B cell (primary cell): ENCODE measurements around the gene NDC1. TPM values are rescaled to one million over a fixed set of nuclear protein-coding genes. Genes with fewer than 3 reads are reported as not detected.

Experiments
- ATAC-seq: fragments of 200-7000 bp; cut with Tn5 transposase; one replicate; pipeline ENCODE4 v1.10.0; 2021; ENCODE audit warnings: low read depth, mild to moderate bottlenecking, moderate number of reproducible peaks, moderate library complexity
- CTCF ChIA-PET: fragments of 350-600 bp; sonication (Branson Sonifier 250); formaldehyde crosslinking; loops from one replicate; lab custom pipeline; 2021; ENCODE audit warnings: antibody characterized with exemption, inconsistent platforms; lab: Charles Lee
- POLR2A ChIA-PET: fragments of 350-600 bp; sonication (Branson Sonifier 250); formaldehyde crosslinking; loops from one replicate; lab custom pipeline; 2021; ENCODE audit warnings: antibody characterized with exemption; lab: Charles Lee
- DNase-seq: peaks from one replicate; pipeline ENCODE4 v3.0.0; 2013
- H2AFZ ChIP-seq: 2 replicates; pipeline ENCODE4 v1.6.1; 2012; ENCODE audit warnings: mild to moderate bottlenecking, low read depth, low read length; ENCODE audit not compliant: insufficient read depth, poor library complexity, severe bottlenecking
- H3K27ac ChIP-seq, 2 donors: 1 replicate in 1 of 2; 2 replicates in 1 of 2; pipeline ENCODE4 v1.5.1; 2012 to 2013; ENCODE audit warnings: low read length in 2 of 2, mild to moderate bottlenecking in 2 of 2, moderate library complexity in 1 of 2
- H3K27me3 ChIP-seq, 4 experiments: fragments of 200-600 bp in 1 of 4; sonication (generic) in 1 of 4; replicated peaks in 1 of 4; 1 replicate in 2 of 4; 2 replicates in 2 of 4; pipeline versions ENCODE4 v1.6.1 to v1.7.0; 2013 to 2016; ENCODE audit warnings: low read length in 3 of 4, mild to moderate bottlenecking in 2 of 4, mixed read lengths in 1 of 4, moderate library complexity in 1 of 4; ENCODE audit not compliant: insufficient read depth in 4 of 4, control insufficient read depth in 3 of 4; ENCODE audit errors: control extremely low read depth in 1 of 4
- H3K36me3 ChIP-seq, 2 experiments: replicated peaks in 1 of 2; 1 replicate in 1 of 2; 2 replicates in 1 of 2; pipeline versions ENCODE4 v1.6.1 to v1.7.1; 2013; ENCODE audit warnings: low read length in 1 of 2; ENCODE audit not compliant: insufficient read depth in 2 of 2, control insufficient read depth in 1 of 2; ENCODE audit errors: control extremely low read depth in 1 of 2, extremely low read depth in 1 of 2
- H3K4me1 ChIP-seq, 2 donors: fragments of 200-600 bp in 1 of 2; sonication (generic) in 1 of 2; 1 replicate in 1 of 2; 2 replicates in 1 of 2; pipeline versions ENCODE4 v1.5.1 to v1.6.1; 2013 to 2017; ENCODE audit warnings: low read length in 2 of 2; ENCODE audit not compliant: control insufficient read depth in 2 of 2, insufficient read depth in 2 of 2
- H3K4me2 ChIP-seq: replicated peaks from 2 replicates; pipeline ENCODE3; 2012; ENCODE audit warnings: mild to moderate bottlenecking, low read depth, low read length; ENCODE audit not compliant: poor library complexity, severe bottlenecking
- H3K4me3 ChIP-seq, 5 experiments: fragments of 200-600 bp in 1 of 5; sonication (generic) in 1 of 5; 1 replicate in 3 of 5; 2 replicates in 2 of 5; pipeline versions ENCODE4 v1.5.1 to v1.7.0; 2011 to 2016; ENCODE audit warnings: low read length in 4 of 5, mild to moderate bottlenecking in 4 of 5, low read depth in 2 of 5, control low read depth in 1 of 5, moderate library complexity in 1 of 5; ENCODE audit not compliant: insufficient read depth in 1 of 5; ENCODE audit errors: control extremely low read depth in 1 of 5, extremely low read depth in 1 of 5
- H3K79me2 ChIP-seq: fragments of 200-600 bp; sonication (generic); one replicate; pipeline ENCODE4 v1.6.0; 2016; ENCODE audit warnings: low read length; ENCODE audit not compliant: control insufficient read depth, insufficient read depth
- H3K9ac ChIP-seq: fragments of 200-600 bp; sonication (generic); 2 replicates; pipeline ENCODE4 v1.6.1; 2017; ENCODE audit warnings: mild to moderate bottlenecking, low read length, moderate library complexity
- H3K9me3 ChIP-seq, 3 donors: one replicate each; pipeline versions ENCODE4 v1.6.1 to v1.7.1; 2013; ENCODE audit warnings: low read length in 2 of 3; ENCODE audit not compliant: control insufficient read depth in 2 of 3, insufficient read depth in 1 of 3; ENCODE audit errors: control extremely low read depth in 1 of 3
- H4K20me1 ChIP-seq: 2 replicates; pipeline ENCODE4 v1.6.0; 2012; ENCODE audit warnings: mild to moderate bottlenecking, low read length; ENCODE audit not compliant: insufficient read depth, control insufficient read depth, poor library complexity, severe bottlenecking
- H3K27ac Mint-ChIP-seq: one replicate; pipeline ENCODE4 v1.8.0; 2021; ENCODE audit warnings: mixed read lengths
- H3K27me3 Mint-ChIP-seq: one replicate; pipeline ENCODE4 v1.8.0; 2021; ENCODE audit warnings: mixed read lengths
- H3K4me1 Mint-ChIP-seq: one replicate; pipeline ENCODE4 v1.8.0; 2021; ENCODE audit warnings: mixed read lengths
- H3K4me3 Mint-ChIP-seq: one replicate; pipeline ENCODE4 v1.8.0; 2021; ENCODE audit warnings: mixed read lengths
- H3K9me3 Mint-ChIP-seq: one replicate; pipeline ENCODE4 v1.8.0; 2022; ENCODE audit warnings: mixed read lengths; ENCODE audit not compliant: insufficient read depth
- EZH2 ChIP-seq: IDR thresholded peaks from 2 replicates; pipeline ENCODE4 v1.6.1; 2012; ENCODE audit warnings: borderline replicate concordance, low read depth, mild to moderate bottlenecking, moderate library complexity, low read length; ENCODE audit not compliant: insufficient read depth, poor library complexity, severe bottlenecking
- WGBS: methylation state at CpG from one replicate; pipeline ENCODE4 v1.1.5; 2013; ENCODE audit warnings: missing lambda C conversion rate; ENCODE audit not compliant: insufficient coverage; 5-methylcytosine and 5-hydroxymethylcytosine counted together
- intact Hi-C: fragments of 100-400 bp; cut with micrococcal nuclease; formaldehyde crosslinking; loops from one replicate; pipeline ENCODE4 v1.10.0; 2022
- polyA plus RNA-seq: library from polyadenylated mRNA; depleted of rRNA; stranded (reverse); fragments of >200 nt; gene quantifications from 2 replicates; pipeline ENCODE4 v1.2.3, GENCODE V29; 2012
- small RNA-seq: library from RNA; depleted of rRNA; stranded (forward); fragments of <200 nt; gene quantifications from one replicate; pipeline ENCODE3, GENCODE V24; 2012; ENCODE audit warnings: low replicate concordance, low read depth; ENCODE audit not compliant: insufficient read length
- total RNA-seq, 2 donors: library from RNA; stranded (reverse); fragments of 120-200 nt in 1 of 2; gene quantifications; 1 replicate in 1 of 2; 2 replicates in 1 of 2; pipeline versions ENCODE4 v1.2.3 to v1.2.4, GENCODE V29; 2013 to 2022
- TF ChIP-seq, protein P1 (sequence below): fragments of 200-600 bp; IDR thresholded peaks from one replicate; pipeline ENCODE4 v1.8.0; 2022; ENCODE audit warnings: antibody characterized with exemption, mild to moderate bottlenecking

NDC1 gene
- total and polyA plus RNA-seq, 2 donors (not counting 1 experiment from before 2014, with no cell fraction given): 5.0 to 12.0 TPM

DNA sequence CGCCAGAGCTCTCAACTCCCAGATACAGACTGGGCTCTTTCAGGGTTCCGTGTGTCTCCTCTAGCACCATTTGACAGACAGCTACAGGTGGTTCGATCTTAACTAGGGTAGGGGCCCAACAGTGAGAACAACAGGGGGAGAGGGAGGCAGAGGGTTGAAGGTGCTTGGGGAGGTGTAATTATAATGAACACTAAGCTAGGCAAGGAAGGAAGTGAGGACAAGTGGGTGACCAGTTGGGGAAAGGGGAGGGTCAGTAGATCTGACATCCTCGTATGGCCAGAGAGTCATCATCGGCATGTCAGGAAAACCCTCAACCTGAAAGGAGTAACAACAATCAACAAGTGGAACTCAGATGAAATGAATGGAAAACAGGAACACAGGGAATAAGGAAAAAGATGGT lies 121.9 kb downstream of the NDC1 start:
- H3K9me3 Mint-ChIP-seq: no peaks in the 10 kb centered on the region
- H3K27ac Mint-ChIP-seq: no peak overlapping the region
- WGBS: 100% methylated on average over 1 of the region's 5 CpGs
- Histone ChIP-seq H3K9ac (no peak overlapping the region), H2AFZ (no peak overlapping the region), H3K4me1 (no peaks in the 10 kb centered on the region), H3K4me2 (no peak overlapping the region), H3K27ac (no peak overlapping the region), H3K79me2 (no peaks in the 10 kb centered on the region), H3K36me3 (no peaks in the 10 kb centered on the region), H4K20me1 (no peaks in the 10 kb centered on the region), H3K4me3 (no peak overlapping the region), H3K27me3 (peaks cover 0 to 4% (median 2%) of the 10 kb centered on the region in 4 experiments), H3K9me3 (no peaks in the 10 kb centered on the region)
- TF ChIP-seq, protein P1, sequence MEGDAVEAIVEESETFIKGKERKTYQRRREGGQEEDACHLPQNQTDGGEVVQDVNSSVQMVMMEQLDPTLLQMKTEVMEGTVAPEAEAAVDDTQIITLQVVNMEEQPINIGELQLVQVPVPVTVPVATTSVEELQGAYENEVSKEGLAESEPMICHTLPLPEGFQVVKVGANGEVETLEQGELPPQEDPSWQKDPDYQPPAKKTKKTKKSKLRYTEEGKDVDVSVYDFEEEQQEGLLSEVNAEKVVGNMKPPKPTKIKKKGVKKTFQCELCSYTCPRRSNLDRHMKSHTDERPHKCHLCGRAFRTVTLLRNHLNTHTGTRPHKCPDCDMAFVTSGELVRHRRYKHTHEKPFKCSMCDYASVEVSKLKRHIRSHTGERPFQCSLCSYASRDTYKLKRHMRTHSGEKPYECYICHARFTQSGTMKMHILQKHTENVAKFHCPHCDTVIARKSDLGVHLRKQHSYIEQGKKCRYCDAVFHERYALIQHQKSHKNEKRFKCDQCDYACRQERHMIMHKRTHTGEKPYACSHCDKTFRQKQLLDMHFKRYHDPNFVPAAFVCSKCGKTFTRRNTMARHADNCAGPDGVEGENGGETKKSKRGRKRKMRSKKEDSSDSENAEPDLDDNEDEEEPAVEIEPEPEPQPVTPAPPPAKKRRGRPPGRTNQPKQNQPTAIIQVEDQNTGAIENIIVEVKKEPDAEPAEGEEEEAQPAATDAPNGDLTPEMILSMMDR: no peak
- no peak for TF ChIP-seq EZH2
- DNase-seq (no peak), ATAC-seq (no peak)
- intact Hi-C loops: no loop called here
- CTCF ChIA-PET: no interaction called here
- H3K27me3 Mint-ChIP-seq: peaks cover 20% of the 10 kb centered on the region
- POLR2A ChIA-PET: no interaction called here
- no peak overlapping the region for H3K4me3 Mint-ChIP-seq
- H3K4me1 Mint-ChIP-seq: no peaks in the 10 kb centered on the region

- WGBS: 85% methylated on average over 10 of the region's 11 CpGs
- no peaks in the 10 kb centered on the region for H3K9me3 Mint-ChIP-seq
- POLR2A ChIA-PET: no interaction called here
These were observed 122.6 kb downstream of the NDC1 start for GRCh38 chr1:53715478-53715877.

More at GRCh38 chr1:53715478-53715877, 122.6 kb downstream of the NDC1 start:
- ATAC-seq (no peak), DNase-seq (no peak)
- H3K27me3 Mint-ChIP-seq: peaks cover 19% of the 10 kb centered on the region
- no peak overlapping the region for H3K4me3 Mint-ChIP-seq
- H2AFZ ChIP-seq: no peak overlapping the region
- TF ChIP-seq EZH2: no peak
- TF ChIP-seq, protein P1: no peak
- no peaks in the 10 kb centered on the region for H3K36me3 ChIP-seq
- no peaks in the 10 kb centered on the region for H3K4me1 Mint-ChIP-seq
- H3K27ac Mint-ChIP-seq: no peak overlapping the region
- peaks cover 0 to 4% (median 2%) of the 10 kb centered on the region in 4 experiments for H3K27me3 ChIP-seq
- no peaks in the 10 kb centered on the region for H3K4me1 ChIP-seq
- H3K4me2 ChIP-seq: no peak overlapping the region
- no peaks in the 10 kb centered on the region for H3K79me2 ChIP-seq
- no peaks in the 10 kb centered on the region for H3K9me3 ChIP-seq
- no peak overlapping the region for H3K9ac ChIP-seq
- CTCF ChIA-PET: no interaction called here
- intact Hi-C loops: no loop called here
- no peak overlapping the region for H3K27ac ChIP-seq
- no peaks in the 10 kb centered on the region for H4K20me1 ChIP-seq
- no peak overlapping the region for H3K4me3 ChIP-seq

Small RNA genes lying within 50 kb of the gene (small RNA-seq; reads per million reads assigned to genes)
- gene AL049745.1: not detected
- not detected for gene RF00418

Other genes with a start within 250 kb of the NDC1 start
- gene GLIS1, start 99.1 kb downstream of the NDC1 start, total RNA-seq: not detected in 2 replicates
- gene GLIS1, start 99.1 kb downstream of the NDC1 start, polyA plus RNA-seq: not detected in 2 replicates
- 13.9 and 19.3 TPM in 2 replicates for gene YIPF1, start 51.5 kb upstream of the NDC1 start, total RNA-seq
- gene YIPF1, start 51.5 kb upstream of the NDC1 start, polyA plus RNA-seq: 12.2 and 15.8 TPM in 2 replicates
- not detected in 2 replicates for gene DIO1, start 55.9 kb upstream of the NDC1 start, total RNA-seq
- not detected in 2 replicates for gene DIO1, start 55.9 kb upstream of the NDC1 start, polyA plus RNA-seq
- gene IFT25, start 107.4 kb upstream of the NDC1 start, total RNA-seq: 45.7 and 48.1 TPM in 2 replicates
- gene IFT25, start 107.4 kb upstream of the NDC1 start, polyA plus RNA-seq: 18.0 and 18.2 TPM in 2 replicates
- gene LRRC42, start 108.1 kb upstream of the NDC1 start, total RNA-seq: 10.3 and 12.6 TPM in 2 replicates
- 4.7 and 7.7 TPM in 2 replicates for gene LRRC42, start 108.1 kb upstream of the NDC1 start, polyA plus RNA-seq
- not detected in 2 replicates for gene LDLRAD1, start 179.9 kb upstream of the NDC1 start, total RNA-seq
- gene LDLRAD1, start 179.9 kb upstream of the NDC1 start, polyA plus RNA-seq: not detected in 2 replicates
- 146 and 152 TPM in 2 replicates for gene TMEM59, start 214.9 kb upstream of the NDC1 start, total RNA-seq
- 61.8 and 66.3 TPM in 2 replicates for gene TMEM59, start 214.9 kb upstream of the NDC1 start, polyA plus RNA-seq
- gene TCEANC2, start 215.3 kb upstream of the NDC1 start, total RNA-seq: 13.5 and 15.9 TPM in 2 replicates
- gene TCEANC2, start 215.3 kb upstream of the NDC1 start, polyA plus RNA-seq: 8.0 and 11.2 TPM in 2 replicates